HFF-Myc (cell line): ENCODE measurements around the gene FAM170B.

Experiments used
- DNase-seq: peaks from one replicate; pipeline ENCODE4 v3.0.0-alpha.2; 2011; ENCODE audit warnings: low read depth; ENCODE audit errors: extremely low read depth
- H3K4me3 ChIP-seq: replicated peaks from 2 replicates; pipeline ENCODE4 v1.5.1; 2011; ENCODE audit warnings: low read depth, mild to moderate bottlenecking, control low read depth, low read length
- TF ChIP-seq, protein P1 (sequence below): IDR thresholded peaks from 2 replicates; pipeline ENCODE4 v1.5.1; 2012; ENCODE audit warnings: mild to moderate bottlenecking, low read depth, low read length, control low read depth; ENCODE audit errors: missing control alignments

FAM170B gene

DNA sequence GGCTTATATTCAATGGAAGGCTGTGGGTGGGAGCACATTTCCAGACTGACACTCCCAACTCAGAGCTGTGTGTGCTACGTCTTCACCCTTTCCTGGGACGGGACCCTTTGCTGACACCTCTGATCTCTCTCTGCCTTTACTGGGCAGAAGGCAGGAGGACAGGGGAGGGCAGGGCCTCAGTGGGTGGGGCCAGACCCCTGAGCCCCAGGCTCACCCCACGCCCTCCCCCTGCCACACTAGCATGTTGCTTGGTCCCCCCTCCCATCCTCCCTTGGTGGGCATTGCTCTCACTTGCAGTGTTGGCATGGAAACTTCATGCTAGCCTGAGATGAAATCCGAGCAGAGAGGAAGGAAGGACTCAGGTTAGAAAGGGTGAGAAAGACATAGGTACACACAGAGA lies 36.0 kb upstream of the FAM170B start:
- TF ChIP-seq, protein P1, sequence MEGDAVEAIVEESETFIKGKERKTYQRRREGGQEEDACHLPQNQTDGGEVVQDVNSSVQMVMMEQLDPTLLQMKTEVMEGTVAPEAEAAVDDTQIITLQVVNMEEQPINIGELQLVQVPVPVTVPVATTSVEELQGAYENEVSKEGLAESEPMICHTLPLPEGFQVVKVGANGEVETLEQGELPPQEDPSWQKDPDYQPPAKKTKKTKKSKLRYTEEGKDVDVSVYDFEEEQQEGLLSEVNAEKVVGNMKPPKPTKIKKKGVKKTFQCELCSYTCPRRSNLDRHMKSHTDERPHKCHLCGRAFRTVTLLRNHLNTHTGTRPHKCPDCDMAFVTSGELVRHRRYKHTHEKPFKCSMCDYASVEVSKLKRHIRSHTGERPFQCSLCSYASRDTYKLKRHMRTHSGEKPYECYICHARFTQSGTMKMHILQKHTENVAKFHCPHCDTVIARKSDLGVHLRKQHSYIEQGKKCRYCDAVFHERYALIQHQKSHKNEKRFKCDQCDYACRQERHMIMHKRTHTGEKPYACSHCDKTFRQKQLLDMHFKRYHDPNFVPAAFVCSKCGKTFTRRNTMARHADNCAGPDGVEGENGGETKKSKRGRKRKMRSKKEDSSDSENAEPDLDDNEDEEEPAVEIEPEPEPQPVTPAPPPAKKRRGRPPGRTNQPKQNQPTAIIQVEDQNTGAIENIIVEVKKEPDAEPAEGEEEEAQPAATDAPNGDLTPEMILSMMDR: no peak
- H3K4me3 ChIP-seq: no peak overlapping the region
- DNase-seq: no peak

DNA sequence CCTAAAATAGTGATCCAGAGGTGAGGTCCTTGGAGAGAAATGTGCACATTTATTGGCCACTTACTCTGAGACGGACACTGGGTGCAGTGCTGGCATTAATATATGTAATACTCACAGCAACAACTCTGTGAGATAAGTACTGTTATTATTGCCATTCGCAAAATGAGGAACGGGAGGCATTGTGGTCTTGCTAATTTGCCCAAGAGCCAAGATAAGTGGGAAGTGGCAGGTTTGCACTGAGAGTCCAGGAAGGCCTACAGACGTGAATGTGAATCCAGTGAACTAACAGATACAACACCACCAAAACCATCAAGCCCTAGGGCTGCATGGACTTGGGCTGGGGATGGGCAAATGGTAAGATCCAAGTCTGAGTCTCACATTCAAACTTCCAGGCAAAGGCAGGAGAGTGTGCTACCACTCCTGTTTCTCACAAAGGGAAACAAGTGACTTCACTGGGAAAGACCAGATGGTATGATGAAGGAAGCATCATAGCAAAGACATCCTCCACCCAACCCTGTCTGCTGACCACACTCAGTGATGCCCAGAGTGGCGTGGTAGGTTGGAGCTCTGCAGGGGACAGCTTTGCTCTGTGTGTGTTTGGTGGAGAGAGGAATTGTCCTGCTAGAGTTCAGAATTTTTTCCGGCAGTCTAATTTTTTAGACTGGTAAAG lies 35.1 kb upstream of the FAM170B start:
- no peak overlapping the region for H3K4me3 ChIP-seq
- TF ChIP-seq, protein P1: no peak
- no peak for DNase-seq

DNA sequence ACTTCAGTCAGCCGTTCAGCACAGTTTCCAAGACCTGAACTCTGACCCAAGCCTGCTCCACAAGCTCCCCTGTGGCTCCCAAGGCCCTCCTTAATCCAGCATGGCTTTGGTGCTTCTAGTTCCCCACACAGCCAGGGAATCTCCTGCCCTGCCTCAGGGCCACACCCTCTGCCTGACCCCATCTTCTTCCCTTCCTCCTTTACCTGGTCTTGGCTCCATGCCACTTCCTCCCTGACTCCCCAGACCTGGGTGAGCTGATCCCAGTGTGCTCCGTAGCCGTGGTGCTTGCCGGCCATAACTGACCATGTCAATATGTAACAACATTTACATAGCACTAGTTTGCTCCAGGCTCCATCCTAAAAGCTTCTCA lies 34.3 kb upstream of the FAM170B start:
- H3K4me3 ChIP-seq: no peak overlapping the region
- no peak for DNase-seq
- TF ChIP-seq, protein P1: no peak

DNA sequence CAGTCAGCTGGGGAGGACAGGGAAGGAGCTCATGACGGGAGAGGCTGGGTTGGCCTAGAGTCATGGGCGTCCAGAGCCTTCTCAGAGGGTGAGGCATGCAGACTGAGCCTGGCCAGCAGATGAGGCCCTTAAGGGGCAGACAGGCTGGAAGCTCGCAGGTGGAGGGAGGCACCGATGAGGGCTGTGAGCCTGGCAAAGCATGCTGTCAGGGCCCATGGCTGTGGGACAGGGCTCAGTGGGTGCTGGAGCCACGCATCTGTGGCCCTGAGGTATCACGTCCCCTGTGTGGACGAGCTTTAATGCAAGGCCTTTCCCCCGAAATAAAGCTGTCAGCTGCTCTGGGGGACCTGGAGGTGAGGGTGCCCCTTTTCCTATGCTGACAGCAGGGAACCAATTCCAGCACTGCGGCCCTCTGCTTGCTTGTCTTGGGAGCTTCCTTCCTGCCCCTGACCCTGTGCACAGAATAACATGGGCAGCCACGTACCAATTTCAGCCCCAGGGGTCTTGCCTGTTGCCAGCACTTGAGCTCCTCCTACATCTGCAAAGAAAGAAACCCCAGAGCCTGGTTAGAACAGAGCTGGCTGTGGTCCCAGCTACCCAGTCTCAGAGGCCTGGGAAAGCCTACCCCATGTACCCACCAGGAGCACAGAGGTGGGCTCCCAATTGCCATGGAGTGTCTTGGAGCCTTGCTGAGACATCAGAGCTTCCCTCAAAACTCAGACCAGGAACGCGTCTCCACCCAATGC lies 33.8 kb upstream of the FAM170B start:
- no peak overlapping the region for H3K4me3 ChIP-seq
- no peak for DNase-seq

DNA sequence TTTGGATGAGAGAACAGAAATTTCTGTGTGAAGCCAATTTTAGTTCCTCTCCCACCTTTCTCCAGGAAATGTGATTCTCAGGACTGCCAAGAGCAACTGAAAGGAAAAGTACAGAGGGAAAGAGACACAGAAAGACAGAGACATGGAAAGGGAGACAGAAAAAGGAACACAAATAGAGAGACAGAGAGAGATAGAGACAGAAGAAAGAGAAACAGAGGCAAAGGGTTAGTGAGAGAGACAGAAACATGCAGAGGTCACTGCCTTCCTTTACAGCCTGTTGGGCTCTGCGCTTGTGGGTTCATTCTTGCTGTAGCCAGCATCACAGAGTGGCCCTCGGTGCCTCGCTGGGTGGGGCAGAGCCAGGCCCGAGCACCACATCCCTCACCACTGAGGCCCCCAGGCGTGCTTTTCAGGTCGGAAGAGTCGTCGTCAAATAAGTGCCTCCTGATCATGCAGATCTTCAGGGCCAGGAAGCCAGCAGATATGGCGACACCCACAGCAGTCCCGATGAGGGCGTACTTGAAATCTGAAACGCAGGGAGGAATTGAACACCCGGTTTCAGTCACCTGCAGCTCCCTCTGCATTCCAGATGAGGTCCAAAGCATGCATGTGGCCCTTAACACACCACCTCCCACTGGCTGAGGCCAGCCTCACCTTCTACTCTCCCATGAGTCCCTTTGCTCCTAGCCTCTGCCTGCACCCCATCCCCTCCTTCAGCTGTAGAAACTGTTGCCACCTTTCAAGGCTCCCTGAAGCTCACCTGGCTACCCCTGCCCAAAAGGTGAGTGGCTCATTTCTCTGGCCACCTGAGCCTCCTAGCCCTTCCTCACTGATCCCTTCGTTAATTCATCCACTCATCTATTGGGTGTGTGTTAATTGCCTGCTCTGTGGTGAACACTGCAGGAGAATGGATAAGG lies 32.9 kb upstream of the FAM170B start:
- DNase-seq: no peak
- no peak overlapping the region for H3K4me3 ChIP-seq
- TF ChIP-seq, protein P1: no peak

More for the DNA sequence above, 33.8 kb upstream of the FAM170B start:
- TF ChIP-seq, protein P1: no peak

DNA sequence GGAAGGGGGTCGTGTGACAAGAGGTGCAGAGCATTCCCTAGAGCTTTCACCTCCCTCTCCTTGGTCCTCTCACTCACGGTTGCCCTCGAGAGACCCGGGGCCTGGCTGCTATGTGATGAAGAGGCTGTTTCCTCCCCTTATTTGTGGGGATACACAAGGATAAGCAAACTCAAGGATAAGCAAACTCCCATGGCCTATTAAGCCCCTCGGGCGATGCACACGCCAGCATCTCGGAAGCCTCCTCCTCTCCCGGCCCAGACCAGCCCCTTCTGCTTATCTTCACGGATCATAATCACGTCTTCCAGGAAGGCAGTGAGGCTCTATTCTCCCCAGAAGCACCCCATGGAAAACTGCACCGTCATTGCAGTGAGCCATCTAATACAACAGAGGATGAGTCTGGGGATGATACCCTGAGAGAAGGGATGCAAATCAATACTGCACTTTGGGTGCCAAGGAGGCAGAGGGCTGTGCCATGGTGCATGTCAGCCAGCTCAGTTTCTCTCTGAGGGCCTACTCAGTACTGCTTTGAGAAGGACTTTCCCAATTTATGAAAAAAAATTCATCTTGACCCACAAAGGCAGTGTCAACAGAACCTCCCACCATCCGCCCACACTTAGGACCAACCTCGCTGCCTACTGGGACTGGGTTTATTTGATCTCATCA lies 32.1 kb upstream of the FAM170B start:
- no peak for DNase-seq
- H3K4me3 ChIP-seq: no peak overlapping the region
- TF ChIP-seq, protein P1: no peak
